Measurements from ENCODE around the gene HES4.
A peak's percentile ranks its signal among the peaks of the same experiment; 100 is the strongest.
"Not testable (repeated sequence)": the region's sequence is repeated elsewhere in the genome, so short reads cannot be mapped to it uniquely, and the experiment has no call there.

Gene HES4

GRCh38 chr1:1033009-1033587, 33.2 kb upstream of the HES4 start:
- DNase-seq (ENCODE audit: low spot score): peak; percentile 85

GRCh38 chr1:1032424-1032823, 32.5 kb upstream of the HES4 start:
- DNase-seq (ENCODE audit: low spot score): no peak

GRCh38 chr1:1031659-1032235, 31.9 kb upstream of the HES4 start:
- no peak for DNase-seq (ENCODE audit: low spot score)

- not testable (repeated sequence) for DNase-seq (ENCODE audit: low spot score)
These were observed 31.2 kb upstream of the HES4 start for GRCh38 chr1:1030867-1031658.

GRCh38 chr1:1027791-1028190, 27.9 kb upstream of the HES4 start:
- DNase-seq (ENCODE audit: low spot score): no peak

GRCh38 chr1:1026599-1027413, 26.9 kb upstream of the HES4 start:
- no peak for DNase-seq (ENCODE audit: low spot score)

GRCh38 chr1:1025730-1026129, 25.8 kb upstream of the HES4 start:
- DNase-seq (ENCODE audit: low spot score): no peak

GRCh38 chr1:1024771-1025699, 25.1 kb upstream of the HES4 start:
- DNase-seq (ENCODE audit: low spot score): no peak

- no peak for DNase-seq (ENCODE audit: low spot score)
These were observed 24.4 kb upstream of the HES4 start for GRCh38 chr1:1024149-1024770.

- no peak for DNase-seq (ENCODE audit: low spot score)
These were observed 23.8 kb upstream of the HES4 start for GRCh38 chr1:1023700-1024099.

- no peak for DNase-seq (ENCODE audit: low spot score)
These were observed 22.6 kb upstream of the HES4 start for GRCh38 chr1:1022302-1023009.

- DNase-seq (ENCODE audit: low spot score): no peak
These were observed 22.0 kb upstream of the HES4 start for GRCh38 chr1:1021920-1022259.

GRCh38 chr1:1021010-1021919, 21.4 kb upstream of the HES4 start:
- DNase-seq (ENCODE audit: low spot score): peak; percentile 80

GRCh38 chr1:1020415-1021009, 20.6 kb upstream of the HES4 start:
- peak; percentile 27 for DNase-seq (ENCODE audit: low spot score)

- no peak for DNase-seq (ENCODE audit: low spot score)
These were observed 20.1 kb upstream of the HES4 start, which contains the start of gene AGRN for GRCh38 chr1:1020000-1020404. AGRN (plus strand) TSS chr1:1020120; CDS start chr1:1020173, 53 bp downstream.

- DNase-seq (ENCODE audit: low spot score): peak; percentile 99
These were observed 19.5 kb upstream of the HES4 start for GRCh38 chr1:1019122-1019999.

GRCh38 chr1:1018321-1018685, 18.4 kb upstream of the HES4 start:
- DNase-seq (ENCODE audit: low spot score): not testable (repeated sequence)

All from AG20443 (cell line).